OCI-LY1 (cell line): ENCODE results near the gene RUSC2.

Source experiments
- EZH2 ChIP-seq: fragments of 200-600 bp; sonication (generic), shearing (Covaris generic); IDR thresholded peaks from 2 replicates; pipeline ENCODE4 v1.8.0; 2017; ENCODE audit warnings: borderline replicate concordance, mixed run types, mild to moderate bottlenecking, antibody characterized with exemption, low read length, moderate library complexity, mixed read lengths
- TF ChIP-seq, protein P1 (sequence below): fragments of 200-600 bp; sonication (generic), shearing (Covaris generic); IDR thresholded peaks from 2 replicates; pipeline ENCODE4 v1.5.1; 2017; ENCODE audit warnings: mild to moderate bottlenecking, antibody characterized with exemption, low read length, moderate library complexity, mixed read lengths

DNA sequence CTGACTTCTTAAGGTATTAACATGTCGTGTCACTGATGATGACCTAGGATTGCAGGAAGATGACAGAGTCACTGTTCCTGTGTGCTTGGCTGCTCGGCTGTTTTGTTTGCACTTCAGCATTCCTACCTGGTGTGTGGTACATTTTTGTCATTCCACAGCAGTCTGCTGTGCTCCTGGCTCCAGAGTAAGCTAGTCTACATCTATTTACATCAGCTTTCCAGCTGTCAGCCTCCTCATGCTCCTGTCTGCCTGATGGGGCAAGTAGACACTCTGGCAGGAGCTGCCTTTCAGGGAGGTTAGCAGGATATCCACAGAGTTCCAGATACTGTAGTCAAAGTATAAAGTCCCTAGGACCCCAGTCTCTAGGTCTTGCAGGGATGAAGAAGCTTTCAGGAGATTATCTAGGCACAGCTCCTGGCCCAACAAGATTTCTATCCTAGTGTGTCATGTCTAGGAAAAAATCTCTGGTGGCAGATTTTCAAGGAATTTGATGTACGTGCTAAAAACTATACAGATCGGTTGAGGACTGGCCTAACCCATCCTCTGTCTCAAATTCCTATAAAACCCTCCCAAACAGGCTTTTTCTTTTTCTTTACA, 28.4 kb downstream of the RUSC2 start:
- TF ChIP-seq, protein P1, sequence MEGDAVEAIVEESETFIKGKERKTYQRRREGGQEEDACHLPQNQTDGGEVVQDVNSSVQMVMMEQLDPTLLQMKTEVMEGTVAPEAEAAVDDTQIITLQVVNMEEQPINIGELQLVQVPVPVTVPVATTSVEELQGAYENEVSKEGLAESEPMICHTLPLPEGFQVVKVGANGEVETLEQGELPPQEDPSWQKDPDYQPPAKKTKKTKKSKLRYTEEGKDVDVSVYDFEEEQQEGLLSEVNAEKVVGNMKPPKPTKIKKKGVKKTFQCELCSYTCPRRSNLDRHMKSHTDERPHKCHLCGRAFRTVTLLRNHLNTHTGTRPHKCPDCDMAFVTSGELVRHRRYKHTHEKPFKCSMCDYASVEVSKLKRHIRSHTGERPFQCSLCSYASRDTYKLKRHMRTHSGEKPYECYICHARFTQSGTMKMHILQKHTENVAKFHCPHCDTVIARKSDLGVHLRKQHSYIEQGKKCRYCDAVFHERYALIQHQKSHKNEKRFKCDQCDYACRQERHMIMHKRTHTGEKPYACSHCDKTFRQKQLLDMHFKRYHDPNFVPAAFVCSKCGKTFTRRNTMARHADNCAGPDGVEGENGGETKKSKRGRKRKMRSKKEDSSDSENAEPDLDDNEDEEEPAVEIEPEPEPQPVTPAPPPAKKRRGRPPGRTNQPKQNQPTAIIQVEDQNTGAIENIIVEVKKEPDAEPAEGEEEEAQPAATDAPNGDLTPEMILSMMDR: no peak
- TF ChIP-seq EZH2: no peak
